ENCODE data around the gene NUFIP2. TPM values are rescaled to one million over a fixed set of nuclear protein-coding genes. Genes with fewer than 3 reads are reported as not detected.

Gene NUFIP2
- total and polyA plus RNA-seq, 10 of the 15 experiments (the other 5 are each of a cell fraction or from before 2014, with no cell fraction given), result 3.7 to 32.3 (median 14.5) TPM

- BruUV-seq (replicated peaks), result no TSS peak
- peaks cover 0 to 8% of the 10 kb centered on the region in 2 experiments; a peak in 2 of 4 replicates for H3K36me3 ChIP-seq (ENCODE audit: control insufficient read depth in 2 of 2, insufficient read depth in 2 of 2, low read length in 1 of 2)
- no peak for ATAC-seq
- SMC1A ChIA-PET (ENCODE audit: uncharacterized antibody, unreplicated experiment), result no interaction called here
- RAD21 ChIA-PET (ENCODE audit: unreplicated experiment), result no interaction called here
- no peak overlapping the region for H3K27ac ChIP-seq (ENCODE audit: control insufficient read depth, insufficient read depth)
- no peak for TF ChIP-seq CBX3 (IDR thresholded peaks at IDR 0.05; ENCODE audit: borderline replicate concordance, low read depth)
- TF ChIP-seq NBN (IDR thresholded peaks at IDR 0.05), result no peak
- no peak for TF ChIP-seq E2F8 (IDR thresholded peaks at IDR 0.05; ENCODE audit: low read depth, partially characterized antibody)
- TF ChIP-seq PAX8 (IDR thresholded peaks at IDR 0.05), result no peak
- TF ChIP-seq JUND (IDR thresholded peaks at IDR 0.05; ENCODE audit: low read depth, low read length), result no peak
- no peak for TF ChIP-seq ATF3 (IDR thresholded peaks at IDR 0.05; ENCODE audit: borderline replicate concordance, extremely low read depth, low read depth, low read length)
- no peak for TF ChIP-seq ETV6 (conservative IDR thresholded peaks at IDR 0.05 in 1 of 2, IDR thresholded peaks at IDR 0.05 in 1 of 2; ENCODE audit: borderline replicate concordance in 1 of 2, low read depth in 1 of 2)
- no peak for TF ChIP-seq SMAD5 (IDR thresholded peaks at IDR 0.05; ENCODE audit: low read depth)
- no peak for TF ChIP-seq PAX5 (IDR thresholded peaks at IDR 0.05; ENCODE audit: borderline replicate concordance, low read depth, low read length)
- no peak for TF ChIP-seq ESRRA (IDR thresholded peaks at IDR 0.05; ENCODE audit: low read length)
- no peak for TF ChIP-seq IRF3 (IDR thresholded peaks at IDR 0.05)
- TF ChIP-seq ZNF274 (IDR thresholded peaks at IDR 0.05; ENCODE audit: insufficient read depth, insufficient read length), result no peak
- no peak for TF ChIP-seq POLR2AphosphoS2 (IDR thresholded peaks at IDR 0.05; ENCODE audit: low read depth, low read length)
- no peak overlapping the region for H3K9ac ChIP-seq (ENCODE audit: control insufficient read depth, insufficient read depth, low read length)
- intact Hi-C loops (cut with micrococcal nuclease; ENCODE audit: unreplicated experiment) (no loop called here), in situ Hi-C loops (cut with MboI) (no loop called here)
- H3K4me1 ChIP-seq (ENCODE audit: control insufficient read depth, insufficient read depth, low read length), result no peaks in the 10 kb centered on the region
- no peak for DNase-seq (ENCODE audit: low read depth, low spot score)
- no peaks in the 10 kb centered on the region for H4K20me1 ChIP-seq (ENCODE audit: control insufficient read depth, insufficient read depth)
- H3K9me3 ChIP-seq (replicated peaks; ENCODE audit: control insufficient read depth, insufficient read depth, low read length), result no peaks in the 10 kb centered on the region
- H3K4me2 ChIP-seq (ENCODE audit: control insufficient read depth, insufficient read depth), result no peak overlapping the region
- H3K27me3 ChIP-seq (replicated peaks in 1 of 2; ENCODE audit: control insufficient read depth in 2 of 2, insufficient read depth in 2 of 2, low read length in 1 of 2), result no peaks in the 10 kb centered on the region
- H3K4me3 ChIP-seq, result no peak overlapping the region
- no peak overlapping the region for H2AFZ ChIP-seq (ENCODE audit: control insufficient read depth, low read depth, low read length)
- 96% methylated on average over 2 of the region's 2 CpGs for WGBS (ENCODE audit: insufficient coverage, insufficient replicate concordance, low lambda C conversion rate, missing lambda C conversion rate)
- no peak for FAIRE-seq
- CTCF ChIA-PET, result no interaction called here
- POLR2A ChIA-PET, result no interaction called here
- H3K79me2 ChIP-seq (ENCODE audit: control insufficient read depth, insufficient read depth, low read length), result 0 out of 2 replicates have a peak, but pooled peaks cover under 1% of the 10 kb centered on the region
Measured at GRCh38 chr17:29253037-29253436, 40.9 kb downstream of the NUFIP2 start.
